ENCODE results near the gene SLC26A6.

Gene SLC26A6

GRCh38 chr3:48636149-48636655 is 941 bp upstream of the SLC26A6 start:
- no peak for DNase-seq (ENCODE audit: extremely low spot score)
- CTCF ChIA-PET = interaction anchor here (1.0 to 3.6 kb wide), 26 partner anchors 11 to 353 kb away, joined by 3 to 43 read pairs (median 5); partner anchors contain the start of gene CELSR3
- TF ChIP-seq CTCF (IDR thresholded peaks at IDR 0.05; ENCODE audit: control extremely low read depth, extremely low read depth, low read depth, missing control alignments) = no peak
- POLR2A ChIA-PET = interaction anchor here (0.9 to 1.0 kb wide), 3 partner anchors 9 to 26 kb away, joined by 3 to 4 read pairs (median 4); no protein-coding TSS in a partner anchor

GRCh38 chr3:48634661-48635221 is 520 bp downstream of the SLC26A6 start:
- CTCF ChIA-PET = interaction anchor here (0.9 to 3.6 kb wide), 26 partner anchors 10 to 367 kb away, joined by 3 to 43 read pairs (median 6); partner anchors contain the start of genes CELSR3 and UQCRC1
- DNase-seq (ENCODE audit: extremely low spot score) = peak; percentile 75
- no peak for TF ChIP-seq CTCF (IDR thresholded peaks at IDR 0.05; ENCODE audit: control extremely low read depth, extremely low read depth, low read depth, missing control alignments)
- POLR2A ChIA-PET = interaction anchor here (0.8 to 1.1 kb wide), 3 partner anchors 7 to 54 kb away, joined by 3 read pairs; no protein-coding TSS in a partner anchor

- DNase-seq (ENCODE audit: extremely low spot score) = no peak
- ChIA-PET CTCF (interaction anchor here (1.8 to 3.6 kb wide), 6 partner anchors 9 to 233 kb away, joined by 5 to 43 read pairs (median 17); no protein-coding TSS in a partner anchor), POLR2A (no interaction called here)
- TF ChIP-seq CTCF (IDR thresholded peaks at IDR 0.05; ENCODE audit: control extremely low read depth, extremely low read depth, low read depth, missing control alignments) = no peak
Measured at GRCh38 chr3:48633743-48634142, 1.5 kb downstream of the SLC26A6 start.

GRCh38 chr3:48633256-48633655 is 2.0 kb downstream of the SLC26A6 start:
- ChIA-PET CTCF (interaction anchor here (1.8 to 3.6 kb wide), 5 partner anchors 8 to 233 kb away, joined by 7 to 43 read pairs (median 18); no protein-coding TSS in a partner anchor), POLR2A (no interaction called here)
- no peak for TF ChIP-seq CTCF (IDR thresholded peaks at IDR 0.05; ENCODE audit: control extremely low read depth, extremely low read depth, low read depth, missing control alignments)
- no peak for DNase-seq (ENCODE audit: extremely low spot score)

GRCh38 chr3:48631516-48632448 is 3.5 kb downstream of the SLC26A6 start:
- POLR2A ChIA-PET = no interaction called here
- TF ChIP-seq CTCF (IDR thresholded peaks at IDR 0.05; ENCODE audit: control extremely low read depth, extremely low read depth, low read depth, missing control alignments) = no peak
- no peak for DNase-seq (ENCODE audit: extremely low spot score)
- CTCF ChIA-PET = interaction anchor here (1.2 kb wide), 1 partner anchor 75 kb away, joined by 3 read pairs; the partner anchor contains the start of gene PFKFB4

GRCh38 chr3:48630833-48631232 is 4.4 kb downstream of the SLC26A6 start:
- TF ChIP-seq CTCF (IDR thresholded peaks at IDR 0.05; ENCODE audit: control extremely low read depth, extremely low read depth, low read depth, missing control alignments) = no peak
- ChIA-PET CTCF (interaction anchor here (1.2 kb wide), 1 partner anchor 74 kb away, joined by 3 read pairs; the partner anchor contains the start of gene PFKFB4), POLR2A (no interaction called here)
- no peak for DNase-seq (ENCODE audit: extremely low spot score)
